CD4-positive, alpha-beta T cell (primary cell): Measurements from ENCODE around the gene DLG1. TPM values are rescaled to one million over a fixed set of nuclear protein-coding genes. Genes with fewer than 3 reads are reported as not detected.

Experiments used
- ATAC-seq: fragments of 200-7000 bp; cut with Tn5 transposase; one replicate; pipeline ENCODE4 v1.10.0; 2022; ENCODE audit warnings: mild to moderate bottlenecking; ENCODE audit not compliant: poor library complexity
- CTCF ChIA-PET: fragments of 350-600 bp; sonication (Branson Sonifier 250); formaldehyde crosslinking; loops from one replicate; lab custom pipeline; 2021; ENCODE audit warnings: antibody characterized with exemption, inconsistent platforms; lab: Charles Lee
- POLR2A ChIA-PET: fragments of 350-600 bp; sonication (Branson Sonifier 250); formaldehyde crosslinking; loops from one replicate; lab custom pipeline; 2021; ENCODE audit warnings: antibody characterized with exemption, inconsistent platforms; lab: Charles Lee
- DNase-seq, 14 experiments: peaks; one replicate each; pipeline ENCODE4 v3.0.0-alpha.2; 2013 to 2020; ENCODE audit warnings: mixed read lengths in 2 of 14
- H3K27ac ChIP-seq, 2 donors: one replicate each; pipeline versions ENCODE4 v1.5.1 to v1.7.0; 2013; ENCODE audit warnings: low read length in 2 of 2, low read depth in 1 of 2, mild to moderate bottlenecking in 1 of 2
- H3K27me3 ChIP-seq, 2 experiments: 1 replicate in 1 of 2; 2 replicates in 1 of 2; pipeline versions ENCODE4 v1.6.1 to v1.7.0; 2013; ENCODE audit warnings: low read length in 2 of 2, control low read depth in 1 of 2, mild to moderate bottlenecking in 1 of 2, moderate library complexity in 1 of 2; ENCODE audit not compliant: insufficient read depth in 2 of 2, control insufficient read depth in 1 of 2
- H3K36me3 ChIP-seq: one replicate; pipeline ENCODE4 v1.6.1; 2013; ENCODE audit warnings: low read length, control low read depth; ENCODE audit not compliant: insufficient read depth
- H3K4me1 ChIP-seq: one replicate; pipeline ENCODE4 v1.6.1; 2013; ENCODE audit warnings: low read length, control low read depth; ENCODE audit not compliant: insufficient read depth
- H3K4me3 ChIP-seq: one replicate; pipeline ENCODE4 v1.5.1; 2013; ENCODE audit warnings: mild to moderate bottlenecking, low read length, moderate library complexity
- H3K9me3 ChIP-seq, 2 experiments: 1 replicate in 1 of 2; 2 replicates in 1 of 2; pipeline versions ENCODE4 v1.6.1 to v1.7.0; 2013; ENCODE audit warnings: low read length in 2 of 2, mild to moderate bottlenecking in 2 of 2, control low read depth in 1 of 2, moderate library complexity in 1 of 2; ENCODE audit not compliant: control insufficient read depth in 1 of 2, insufficient read depth in 1 of 2
- H3K27ac Mint-ChIP-seq: one replicate; pipeline ENCODE4 v1.8.0; 2020; ENCODE audit warnings: mixed read lengths
- H3K27me3 Mint-ChIP-seq: one replicate; pipeline ENCODE4 v1.8.0; 2021; ENCODE audit warnings: mixed read lengths
- H3K36me3 Mint-ChIP-seq: one replicate; pipeline ENCODE4 v1.8.0; 2021; ENCODE audit warnings: low read depth, mixed read lengths
- H3K4me1 Mint-ChIP-seq: one replicate; pipeline ENCODE4 v1.8.0; 2021; ENCODE audit warnings: low read depth, mixed read lengths
- H3K4me3 Mint-ChIP-seq: one replicate; pipeline ENCODE4 v1.8.0; 2020; ENCODE audit warnings: mild to moderate bottlenecking, mixed read lengths
- H3K9me3 Mint-ChIP-seq: one replicate; pipeline ENCODE4 v1.8.0; 2020; ENCODE audit warnings: mixed read lengths
- intact Hi-C, 2 experiments: fragments of 100-400 bp; cut with DNase I in 1 of 2; cut with micrococcal nuclease in 1 of 2; formaldehyde crosslinking; loops; one replicate each; pipeline versions ENCODE4 v1.15.1 to v1.9.0; 2023 to 2025; cut with DNase I, micrococcal nuclease
- microRNA-seq: library from miRNA; unstranded; fragments of <30 nt; microRNA quantifications from one replicate; pipeline ENCODE4 v1.2.0, GENCODE V29; 2021; ENCODE audit warnings: borderline microRNAs expressed, borderline replicate concordance
- total RNA-seq, 174 experiments: library from RNA in 2 of 174; stranded (reverse) in 2 of 174; gene quantifications; one replicate each; pipeline ENCODE4 v1.2.3 and lab custom pipeline; 2021 to 2026
- TF ChIP-seq, protein P1 (sequence below): fragments of 200-600 bp; IDR thresholded peaks from one replicate; pipeline ENCODE4 v1.8.0; 2022; ENCODE audit warnings: antibody characterized with exemption, mild to moderate bottlenecking

Gene DLG1
- total RNA-seq, 2 experiments from 2014 or later: 86.8 to 91.8 TPM

DNA sequence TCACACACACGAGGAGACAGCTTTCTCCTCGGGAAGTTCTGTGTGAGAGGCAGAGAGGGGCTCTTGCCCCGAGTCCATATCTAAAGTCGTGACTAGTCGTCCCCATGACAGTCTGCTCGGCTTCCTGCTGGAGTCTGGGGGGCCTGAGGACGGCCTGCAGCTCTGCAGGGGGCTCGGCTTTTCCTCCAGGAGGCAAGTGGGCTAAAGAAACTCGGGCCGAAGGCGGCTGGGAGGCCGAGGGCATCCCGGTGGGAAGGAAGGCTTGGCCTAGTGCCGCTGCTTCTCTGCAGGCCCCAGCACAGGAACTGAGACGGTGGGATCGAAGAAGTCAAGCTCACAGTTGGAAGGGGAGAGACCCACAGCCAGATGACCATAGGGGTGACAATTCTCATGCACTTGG is 304.4 kb downstream of the DLG1 start:
- no peaks in the 10 kb centered on the region for H3K36me3 ChIP-seq
- DNase-seq (no peak), ATAC-seq (no peak)
- Mint-ChIP-seq H3K4me1 (no peaks in the 10 kb centered on the region), H3K9me3 (no peaks in the 10 kb centered on the region), H3K27ac (no peak overlapping the region), H3K27me3 (no peaks in the 10 kb centered on the region), H3K36me3 (no peaks in the 10 kb centered on the region), H3K4me3 (no peak overlapping the region)
- no peak overlapping the region for H3K27ac ChIP-seq
- TF ChIP-seq, protein P1, sequence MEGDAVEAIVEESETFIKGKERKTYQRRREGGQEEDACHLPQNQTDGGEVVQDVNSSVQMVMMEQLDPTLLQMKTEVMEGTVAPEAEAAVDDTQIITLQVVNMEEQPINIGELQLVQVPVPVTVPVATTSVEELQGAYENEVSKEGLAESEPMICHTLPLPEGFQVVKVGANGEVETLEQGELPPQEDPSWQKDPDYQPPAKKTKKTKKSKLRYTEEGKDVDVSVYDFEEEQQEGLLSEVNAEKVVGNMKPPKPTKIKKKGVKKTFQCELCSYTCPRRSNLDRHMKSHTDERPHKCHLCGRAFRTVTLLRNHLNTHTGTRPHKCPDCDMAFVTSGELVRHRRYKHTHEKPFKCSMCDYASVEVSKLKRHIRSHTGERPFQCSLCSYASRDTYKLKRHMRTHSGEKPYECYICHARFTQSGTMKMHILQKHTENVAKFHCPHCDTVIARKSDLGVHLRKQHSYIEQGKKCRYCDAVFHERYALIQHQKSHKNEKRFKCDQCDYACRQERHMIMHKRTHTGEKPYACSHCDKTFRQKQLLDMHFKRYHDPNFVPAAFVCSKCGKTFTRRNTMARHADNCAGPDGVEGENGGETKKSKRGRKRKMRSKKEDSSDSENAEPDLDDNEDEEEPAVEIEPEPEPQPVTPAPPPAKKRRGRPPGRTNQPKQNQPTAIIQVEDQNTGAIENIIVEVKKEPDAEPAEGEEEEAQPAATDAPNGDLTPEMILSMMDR: no peak
- POLR2A ChIA-PET: no interaction called here
- H3K4me1 ChIP-seq: no peaks in the 10 kb centered on the region
- no peaks in the 10 kb centered on the region for H3K9me3 ChIP-seq
- CTCF ChIA-PET: no interaction called here
- H3K4me3 ChIP-seq: no peak overlapping the region
- H3K27me3 ChIP-seq: no peaks in the 10 kb centered on the region
- intact Hi-C loops: no loop called here

Small RNA genes within 50 kb of the gene (microRNA-seq; reads per million reads assigned to microRNA genes)
- not detected for gene MIR4797
